Thymus (tissue), 11 donors: Measurements from ENCODE around the gene ITPR3. TPM values are rescaled to one million over a fixed set of nuclear protein-coding genes. Genes with fewer than 3 reads are reported as not detected.
A peak's percentile ranks its signal among the peaks of the same experiment; 100 is the strongest.

Source experiments
- DNase-seq, 9 donors: peaks; one replicate each; pipeline ENCODE4 v3.0.0-alpha.2; 2013; ENCODE audit warnings: low spot score in 9 of 9, low read depth in 6 of 9, missing footprints in 1 of 9
- H3K27ac ChIP-seq, 2 donors: one replicate each; pipeline ENCODE4 v1.5.1; 2013; ENCODE audit warnings: control low read depth in 1 of 2, low read depth in 1 of 2, low read length in 1 of 2, mild to moderate bottlenecking in 1 of 2, moderate library complexity in 1 of 2
- H3K27me3 ChIP-seq, 2 donors: one replicate each; pipeline ENCODE4 v1.5.1; 2013; ENCODE audit warnings: low read length in 1 of 2; ENCODE audit not compliant: control insufficient read depth in 2 of 2, insufficient read depth in 1 of 2
- H3K36me3 ChIP-seq, 2 donors: one replicate each; pipeline ENCODE4 v1.5.1; 2013; ENCODE audit warnings: low read length in 1 of 2, mild to moderate bottlenecking in 1 of 2, moderate library complexity in 1 of 2; ENCODE audit not compliant: control insufficient read depth in 2 of 2, insufficient read depth in 2 of 2
- H3K4me1 ChIP-seq, 2 donors: one replicate each; pipeline ENCODE4 v1.5.1; 2013; ENCODE audit warnings: low read length in 2 of 2; ENCODE audit not compliant: control insufficient read depth in 2 of 2, insufficient read depth in 2 of 2
- H3K4me3 ChIP-seq, 2 donors: one replicate each; pipeline ENCODE4 v1.5.1; 2013; ENCODE audit warnings: low read length in 2 of 2, control low read depth in 1 of 2, mild to moderate bottlenecking in 1 of 2
- H3K9me3 ChIP-seq, 2 donors: one replicate each; pipeline ENCODE4 v1.5.1; 2013; ENCODE audit warnings: low read length in 1 of 2, mild to moderate bottlenecking in 1 of 2; ENCODE audit not compliant: control insufficient read depth in 2 of 2, insufficient read depth in 1 of 2
- WGBS: extraction: QIAGEN DNeasy Blood & Tissue Kit; methylation state at CpG from one replicate; pipeline ENCODE4 v1.1.7; 2013; 5-methylcytosine and 5-hydroxymethylcytosine counted together
- polyA plus RNA-seq: library from polyadenylated mRNA; stranded (reverse); fragments of 200-250 nt; gene quantifications from one replicate; pipeline ENCODE4 v1.2.3, GENCODE V29; 2013
- total RNA-seq: library from RNA; stranded (reverse); fragments of 120-200 nt; gene quantifications from one replicate; pipeline ENCODE4 v1.2.4, GENCODE V29; 2013
- donor health status: healthy.

Gene ITPR3
- total and polyA plus RNA-seq, 2 donors: 4.7 to 19.5 TPM

- Histone ChIP-seq H3K36me3 (peaks cover 85 to 88% of the 10 kb centered on the region in 2 donors), H3K4me3 (no peak overlapping the region), H3K4me1 (peaks cover 0 to 16% of the 10 kb centered on the region in 2 donors), H3K27me3 (no peaks in the 10 kb centered on the region), H3K27ac (no peak overlapping the region), H3K9me3 (peaks cover 0 to 1% of the 10 kb centered on the region in 2 donors)
- DNase-seq: peak in 3 of 9 donors; percentile 41 to 61 (median 45)
- WGBS: 74% methylated on average over 15 of the region's 15 CpGs
These were observed 62.0 kb downstream of the ITPR3 start for GRCh38 chr6:33683051-33683571.

GRCh38 chr6:33683576-33684427, 62.7 kb downstream of the ITPR3 start:
- WGBS: 95% methylated on average over 19 of the region's 19 CpGs
- no peak overlapping the region for H3K4me3 ChIP-seq
- no peak for DNase-seq
- peaks cover 0 to 1% of the 10 kb centered on the region in 2 donors for H3K9me3 ChIP-seq
- H3K27me3 ChIP-seq: no peaks in the 10 kb centered on the region
- H3K36me3 ChIP-seq: peaks cover 87 to 88% of the 10 kb centered on the region in 2 donors
- H3K4me1 ChIP-seq: peaks cover 0 to 16% of the 10 kb centered on the region in 2 donors
- H3K27ac ChIP-seq: no peak overlapping the region

GRCh38 chr6:33684428-33684896, 63.3 kb downstream of the ITPR3 start:
- no peak for DNase-seq
- Histone ChIP-seq H3K4me3 (no peak overlapping the region), H3K27me3 (no peaks in the 10 kb centered on the region), H3K9me3 (peaks cover 0 to 1% of the 10 kb centered on the region in 2 donors), H3K36me3 (peaks cover 88 to 89% of the 10 kb centered on the region in 2 donors), H3K27ac (no peak overlapping the region), H3K4me1 (peaks cover 0 to 16% of the 10 kb centered on the region in 2 donors)
- 98% methylated on average over 16 of the region's 16 CpGs for WGBS

- no peak overlapping the region for H3K27ac ChIP-seq
- H3K9me3 ChIP-seq: peaks cover 0 to 1% of the 10 kb centered on the region in 2 donors
- no peaks in the 10 kb centered on the region for H3K27me3 ChIP-seq
- no peak for DNase-seq
- over 99% methylated on average over 7 of the region's 7 CpGs for WGBS
- no peak overlapping the region for H3K4me3 ChIP-seq
- peaks cover 0 to 16% of the 10 kb centered on the region in 2 donors for H3K4me1 ChIP-seq
- peaks cover 84 to 88% of the 10 kb centered on the region in 2 donors for H3K36me3 ChIP-seq
These were observed 63.9 kb downstream of the ITPR3 start for GRCh38 chr6:33684983-33685382.

GRCh38 chr6:33685411-33686224, 64.5 kb downstream of the ITPR3 start:
- WGBS: 95% methylated on average over 38 of the region's 38 CpGs
- no peak overlapping the region for H3K27ac ChIP-seq
- H3K36me3 ChIP-seq: peaks cover 83 to 88% of the 10 kb centered on the region in 2 donors
- no peak overlapping the region for H3K4me3 ChIP-seq
- H3K4me1 ChIP-seq: peaks cover 0 to 16% of the 10 kb centered on the region in 2 donors
- no peak for DNase-seq
- H3K9me3 ChIP-seq: peaks cover 0 to 1% of the 10 kb centered on the region in 2 donors
- H3K27me3 ChIP-seq: no peaks in the 10 kb centered on the region

GRCh38 chr6:33686225-33686924, 65.3 kb downstream of the ITPR3 start:
- no peak for DNase-seq
- peaks cover 85 to 94% of the 10 kb centered on the region in 2 donors for H3K36me3 ChIP-seq
- no peaks in the 10 kb centered on the region for H3K27me3 ChIP-seq
- H3K27ac ChIP-seq: no peak overlapping the region
- peaks cover 0 to 16% of the 10 kb centered on the region in 2 donors for H3K4me1 ChIP-seq
- no peak overlapping the region for H3K4me3 ChIP-seq
- peaks cover 0 to 1% of the 10 kb centered on the region in 2 donors for H3K9me3 ChIP-seq
- WGBS: 97% methylated on average over 6 of the region's 6 CpGs

- Histone ChIP-seq H3K27me3 (no peaks in the 10 kb centered on the region), H3K9me3 (peaks cover 0 to 1% of the 10 kb centered on the region in 2 donors), H3K36me3 (peaks cover 88 to 98% of the 10 kb centered on the region in 2 donors), H3K27ac (no peak overlapping the region), H3K4me1 (peaks cover 0 to 25% of the 10 kb centered on the region in 2 donors), H3K4me3 (no peak overlapping the region)
- 97% methylated on average over 27 of the region's 27 CpGs for WGBS
- no peak for DNase-seq
These were observed 66.2 kb downstream of the ITPR3 start for GRCh38 chr6:33686981-33687975.

- H3K27ac ChIP-seq: no peak overlapping the region
- no peak for DNase-seq
- 97% methylated on average over 20 of the region's 20 CpGs for WGBS
These were observed 66.9 kb downstream of the ITPR3 start for GRCh38 chr6:33688006-33688405.

More at GRCh38 chr6:33688006-33688405, 66.9 kb downstream of the ITPR3 start:
- no peak overlapping the region for H3K4me3 ChIP-seq
- H3K4me1 ChIP-seq: peaks cover 0 to 26% of the 10 kb centered on the region in 2 donors
- peaks cover 0 to 1% of the 10 kb centered on the region in 2 donors for H3K9me3 ChIP-seq
- H3K27me3 ChIP-seq: no peaks in the 10 kb centered on the region
- H3K36me3 ChIP-seq: peaks cover 87 to 97% of the 10 kb centered on the region in 2 donors
